ENCODE results near the gene DPP7. TPM values are rescaled to one million over a fixed set of nuclear protein-coding genes. Genes with fewer than 3 reads are reported as not detected.
A peak's percentile ranks its signal among the peaks of the same experiment; 100 is the strongest.

DPP7 gene
- total and polyA plus RNA-seq, 11 donors, result 96.6 to 260 (median 119) TPM

GRCh38 chr9:137116728-137117127 is 2.2 kb upstream of the DPP7 start:
- Histone ChIP-seq H3K27ac (peak overlapping the region in 11 of 12 donors; percentile 50 to 90 (median 73)), H3K27me3 (no peaks in the 10 kb centered on the region), H3K4me3 (no peak overlapping the region), H3K4me1 (peaks cover 0 to 45% (median 23%) of the 10 kb centered on the region in 12 donors), H3K36me3 (peaks cover 0 to 17% (median 9%) of the 10 kb centered on the region in 9 donors), H3K9me3 (no peaks in the 10 kb centered on the region)
- intact Hi-C loops (cut with DNase I), result loop anchor here in 2 of 10 donors (5.0 to 10.0 kb wide), 3 partner anchors 68 to 121 kb away; partner anchors contain the start of genes ANAPC2 (in 1 of the 2), CYSRT1 (in 1 of the 2), RNF224 (in 1 of the 2) and SSNA1 (in 1 of the 2)
- TF ChIP-seq CTCF (IDR thresholded peaks at IDR 0.05) (no peak), POLR2A (IDR thresholded peaks at IDR 0.05) (no peak)
- 35 to 43% (median 38%) methylated on average over 15 to 17 of the region's 17 CpGs for WGBS, 4 donors
- peak in 1 of 5 donors; percentile 61 for DNase-seq
- peak in 3 of 4 donors; percentile 11 to 23 (median 21) for ATAC-seq

- DNase-seq (no peak), ATAC-seq (peak; percentile 33 to 66 (median 42))
- intact Hi-C loops (cut with DNase I), result loop anchor here in 2 of 10 donors (5.0 to 10.0 kb wide), 3 partner anchors 69 to 121 kb away; partner anchors contain the start of genes ANAPC2 (in 1 of the 2), CYSRT1 (in 1 of the 2), RNF224 (in 1 of the 2) and SSNA1 (in 1 of the 2)
- WGBS, 4 donors, result 46 to 57% (median 49%) methylated on average over 4 to 6 of the region's 6 CpGs
- TF ChIP-seq POLR2A (IDR thresholded peaks at IDR 0.05), result no peak
- TF ChIP-seq CTCF (IDR thresholded peaks at IDR 0.05), result no peak
- Histone ChIP-seq H3K36me3 (peaks cover 0 to 23% (median 11%) of the 10 kb centered on the region in 9 donors), H3K9me3 (no peaks in the 10 kb centered on the region), H3K27ac (peak overlapping the region in 11 of 12 donors; percentile 50 to 90 (median 73)), H3K4me1 (peaks cover 0 to 45% (median 23%) of the 10 kb centered on the region in 12 donors), H3K4me3 (no peak overlapping the region), H3K27me3 (no peaks in the 10 kb centered on the region)
Measured at GRCh38 chr9:137116027-137116507, 1.5 kb upstream of the DPP7 start.

- H3K27me3 ChIP-seq, result no peaks in the 10 kb centered on the region
- H3K9me3 ChIP-seq, result no peaks in the 10 kb centered on the region
- H3K4me3 ChIP-seq, result peak overlapping the region in 10 of 12 donors; percentile 56 to 94 (median 78)
- H3K4me1 ChIP-seq, result peaks cover 0 to 45% (median 23%) of the 10 kb centered on the region in 12 donors
- DNase-seq (no peak), ATAC-seq (peak; percentile 1 to 14 (median 10))
- WGBS, 4 donors, result 78 to 81% (median 79%) methylated on average over 12 to 21 of the region's 21 CpGs
- H3K27ac ChIP-seq, result peak overlapping the region in 11 of 12 donors; percentile 50 to 90 (median 73)
- peaks cover 0 to 27% (median 13%) of the 10 kb centered on the region in 9 donors for H3K36me3 ChIP-seq
- intact Hi-C loops (cut with DNase I), result loop anchor here in 2 of 10 donors (5.0 to 10.0 kb wide), 3 partner anchors 69 to 122 kb away; partner anchors contain the start of genes ANAPC2 (in 1 of the 2), CYSRT1 (in 1 of the 2), RNF224 (in 1 of the 2) and SSNA1 (in 1 of the 2)
- no peak for TF ChIP-seq POLR2A (IDR thresholded peaks at IDR 0.05)
- no peak for TF ChIP-seq CTCF (IDR thresholded peaks at IDR 0.05)
Measured at GRCh38 chr9:137115394-137116026, 977 bp upstream of the DPP7 start.

- ATAC-seq, result no peak
- H3K9me3 ChIP-seq, result no peaks in the 10 kb centered on the region
- intact Hi-C loops (cut with DNase I), result loop anchor here in 1 of 10 donors (10.0 kb wide), 1 partner anchor 71 kb away; the partner anchor contains the start of genes ANAPC2 and SSNA1
- H3K36me3 ChIP-seq, result peaks cover 0 to 40% (median 19%) of the 10 kb centered on the region in 9 donors
- H3K27me3 ChIP-seq, result no peaks in the 10 kb centered on the region
- TF ChIP-seq CTCF (IDR thresholded peaks at IDR 0.05), result no peak
- H3K27ac ChIP-seq, result peak overlapping the region in 8 of 12 donors; percentile 49 to 90 (median 63)
- 0 to 1% (median 1%) methylated on average over 2 to 45 of the region's 45 CpGs for WGBS, 4 donors
- H3K4me1 ChIP-seq, result peaks cover 0 to 45% (median 23%) of the 10 kb centered on the region in 12 donors
- no peak for DNase-seq
- H3K4me3 ChIP-seq, result peak overlapping the region; percentile 56 to 94 (median 78)
Measured at GRCh38 chr9:137114220-137114612, 317 bp downstream of the DPP7 start.
